ENCODE measurements around the gene FER.

The FER gene

DNA sequence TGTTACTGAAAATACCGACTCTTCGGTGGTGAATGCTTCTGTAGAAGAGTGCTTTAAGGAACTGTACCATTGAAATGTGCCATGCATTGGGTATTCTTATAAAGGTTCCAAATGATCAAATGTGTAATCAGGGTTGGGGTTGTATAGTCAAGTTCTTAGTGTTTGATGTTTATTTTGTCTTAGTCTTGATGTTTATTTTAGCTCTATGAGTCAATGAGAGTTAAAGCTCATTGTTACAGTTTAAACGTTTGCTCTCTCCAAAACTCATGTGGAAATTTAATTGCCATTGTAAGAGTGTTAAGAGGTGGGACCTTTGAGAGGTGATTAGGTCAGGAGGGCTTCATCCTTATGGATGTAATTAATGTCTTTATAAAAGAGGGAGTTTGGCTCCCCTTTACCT is 153.0 kb downstream of the FER start:
- Histone ChIP-seq H3K4me1 (ENCODE audit: control insufficient read depth, insufficient read depth, low read length, poor library complexity, severe bottlenecking) (no peaks in the 10 kb centered on the region), H3K27ac (ENCODE audit: insufficient read depth, low read length, poor library complexity, severe bottlenecking) (no peak overlapping the region), H3K27me3 (replicated peaks; ENCODE audit: control insufficient read depth, insufficient read depth, low read length, poor library complexity, severe bottlenecking) (no peaks in the 10 kb centered on the region), H3K4me3 (ENCODE audit: insufficient read depth, low read depth, low read length, poor library complexity, severe bottlenecking) (no peak overlapping the region), H3K9me3 (ENCODE audit: control insufficient read depth, low read length) (no peaks in the 10 kb centered on the region), H3K36me3 (ENCODE audit: control insufficient read depth, insufficient read depth, low read length) (no peaks in the 10 kb centered on the region)
- DNase-seq = no peak

DNA sequence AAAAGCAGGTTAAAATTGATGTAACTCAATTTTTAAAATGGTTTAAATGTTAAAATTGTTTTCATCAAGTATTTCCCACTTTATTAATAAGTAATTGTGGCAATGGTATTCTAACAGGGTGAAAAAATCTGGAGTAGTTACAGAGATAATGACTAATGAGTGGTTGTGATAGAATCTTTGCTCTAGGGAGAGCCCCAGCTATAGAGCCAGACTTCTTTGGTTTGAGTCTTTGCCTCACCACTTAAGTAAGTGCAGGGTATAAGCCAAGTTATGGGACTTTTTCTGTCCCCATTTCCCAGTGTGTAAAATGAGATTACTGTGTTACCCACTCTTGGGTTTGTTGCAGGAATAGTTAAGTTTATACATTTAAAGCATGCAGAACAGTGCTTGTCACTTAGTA is 158.1 kb downstream of the FER start:
- no peak for DNase-seq
- no peak overlapping the region for H3K27ac ChIP-seq (ENCODE audit: insufficient read depth, low read length, poor library complexity, severe bottlenecking)
- no peaks in the 10 kb centered on the region for H3K9me3 ChIP-seq (ENCODE audit: control insufficient read depth, low read length)
- no peaks in the 10 kb centered on the region for H3K27me3 ChIP-seq (replicated peaks; ENCODE audit: control insufficient read depth, insufficient read depth, low read length, poor library complexity, severe bottlenecking)
- no peaks in the 10 kb centered on the region for H3K36me3 ChIP-seq (ENCODE audit: control insufficient read depth, insufficient read depth, low read length)
- no peak overlapping the region for H3K4me3 ChIP-seq (ENCODE audit: insufficient read depth, low read depth, low read length, poor library complexity, severe bottlenecking)
- no peaks in the 10 kb centered on the region for H3K4me1 ChIP-seq (ENCODE audit: control insufficient read depth, insufficient read depth, low read length, poor library complexity, severe bottlenecking)

DNA sequence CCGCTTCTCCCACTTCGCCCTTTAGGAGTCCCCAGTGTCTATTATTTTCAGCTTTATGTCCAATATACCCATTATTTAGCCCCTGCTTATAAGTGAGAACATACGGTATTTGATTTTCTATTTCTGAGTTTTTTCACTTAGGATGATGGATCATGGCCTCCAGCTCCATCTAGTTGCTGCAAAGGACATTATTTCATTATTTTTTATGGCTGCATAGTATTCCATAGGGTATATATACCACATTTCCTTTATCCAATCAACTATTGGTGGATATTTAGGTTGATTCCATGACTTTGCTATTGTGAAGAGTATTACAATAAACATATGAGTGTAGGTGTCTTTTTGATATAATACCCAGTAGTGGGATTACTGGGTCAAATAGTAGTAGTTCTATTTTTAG is 162.9 kb downstream of the FER start:
- Histone ChIP-seq H3K9me3 (ENCODE audit: control insufficient read depth, low read length) (no peaks in the 10 kb centered on the region), H3K36me3 (ENCODE audit: control insufficient read depth, insufficient read depth, low read length) (no peaks in the 10 kb centered on the region), H3K27me3 (replicated peaks; ENCODE audit: control insufficient read depth, insufficient read depth, low read length, poor library complexity, severe bottlenecking) (no peaks in the 10 kb centered on the region), H3K4me3 (ENCODE audit: insufficient read depth, low read depth, low read length, poor library complexity, severe bottlenecking) (no peak overlapping the region), H3K27ac (ENCODE audit: insufficient read depth, low read length, poor library complexity, severe bottlenecking) (no peak overlapping the region), H3K4me1 (ENCODE audit: control insufficient read depth, insufficient read depth, low read length, poor library complexity, severe bottlenecking) (no peaks in the 10 kb centered on the region)
- DNase-seq = no peak

DNA sequence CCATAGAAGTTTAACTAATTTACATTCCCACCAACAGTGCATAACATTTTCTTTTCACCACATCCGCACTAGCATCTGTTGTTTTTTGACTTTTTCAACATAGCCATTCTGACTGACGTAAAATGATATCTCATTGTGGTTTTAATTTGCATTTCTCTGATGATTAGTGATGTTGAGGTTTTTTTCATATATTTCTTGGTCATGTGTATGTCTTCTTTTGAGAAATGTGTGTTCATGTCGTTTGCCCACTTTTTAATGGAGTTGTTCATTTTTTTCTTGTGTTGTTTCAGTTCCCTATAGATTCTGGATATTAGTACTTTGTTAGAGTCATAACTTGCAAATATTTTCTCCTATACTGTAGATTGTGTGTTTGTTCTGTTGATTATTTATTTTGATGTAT is 163.4 kb downstream of the FER start:
- Histone ChIP-seq H3K36me3 (ENCODE audit: control insufficient read depth, insufficient read depth, low read length) (no peaks in the 10 kb centered on the region), H3K4me1 (ENCODE audit: control insufficient read depth, insufficient read depth, low read length, poor library complexity, severe bottlenecking) (no peaks in the 10 kb centered on the region), H3K4me3 (ENCODE audit: insufficient read depth, low read depth, low read length, poor library complexity, severe bottlenecking) (no peak overlapping the region), H3K27me3 (replicated peaks; ENCODE audit: control insufficient read depth, insufficient read depth, low read length, poor library complexity, severe bottlenecking) (no peaks in the 10 kb centered on the region), H3K9me3 (ENCODE audit: control insufficient read depth, low read length) (no peaks in the 10 kb centered on the region), H3K27ac (ENCODE audit: insufficient read depth, low read length, poor library complexity, severe bottlenecking) (no peak overlapping the region)
- no peak for DNase-seq

DNA sequence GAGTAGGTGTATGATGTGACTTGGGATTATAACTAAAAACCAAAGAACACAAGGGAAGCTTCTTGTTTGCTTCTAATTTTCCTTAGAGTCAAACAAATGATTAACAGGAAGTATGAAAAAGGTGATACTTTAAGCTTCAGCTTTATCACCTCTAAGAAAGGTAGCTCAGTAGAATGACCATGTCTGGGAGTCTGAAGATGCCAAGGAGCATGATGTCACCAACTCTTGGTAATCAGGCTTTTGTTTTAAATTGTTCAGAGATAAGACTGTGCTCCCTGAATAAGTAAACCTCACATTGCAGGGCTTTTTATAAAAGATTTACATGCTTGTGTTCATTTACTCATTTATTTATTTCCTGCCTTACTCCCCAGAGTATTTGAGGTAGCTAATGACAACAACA is 169.9 kb downstream of the FER start:
- Histone ChIP-seq H3K36me3 (ENCODE audit: control insufficient read depth, insufficient read depth, low read length) (no peaks in the 10 kb centered on the region), H3K4me3 (ENCODE audit: insufficient read depth, low read depth, low read length, poor library complexity, severe bottlenecking) (no peak overlapping the region), H3K27ac (ENCODE audit: insufficient read depth, low read length, poor library complexity, severe bottlenecking) (no peak overlapping the region), H3K9me3 (ENCODE audit: control insufficient read depth, low read length) (no peaks in the 10 kb centered on the region), H3K4me1 (ENCODE audit: control insufficient read depth, insufficient read depth, low read length, poor library complexity, severe bottlenecking) (no peaks in the 10 kb centered on the region), H3K27me3 (replicated peaks; ENCODE audit: control insufficient read depth, insufficient read depth, low read length, poor library complexity, severe bottlenecking) (no peaks in the 10 kb centered on the region)
- DNase-seq = no peak

DNA sequence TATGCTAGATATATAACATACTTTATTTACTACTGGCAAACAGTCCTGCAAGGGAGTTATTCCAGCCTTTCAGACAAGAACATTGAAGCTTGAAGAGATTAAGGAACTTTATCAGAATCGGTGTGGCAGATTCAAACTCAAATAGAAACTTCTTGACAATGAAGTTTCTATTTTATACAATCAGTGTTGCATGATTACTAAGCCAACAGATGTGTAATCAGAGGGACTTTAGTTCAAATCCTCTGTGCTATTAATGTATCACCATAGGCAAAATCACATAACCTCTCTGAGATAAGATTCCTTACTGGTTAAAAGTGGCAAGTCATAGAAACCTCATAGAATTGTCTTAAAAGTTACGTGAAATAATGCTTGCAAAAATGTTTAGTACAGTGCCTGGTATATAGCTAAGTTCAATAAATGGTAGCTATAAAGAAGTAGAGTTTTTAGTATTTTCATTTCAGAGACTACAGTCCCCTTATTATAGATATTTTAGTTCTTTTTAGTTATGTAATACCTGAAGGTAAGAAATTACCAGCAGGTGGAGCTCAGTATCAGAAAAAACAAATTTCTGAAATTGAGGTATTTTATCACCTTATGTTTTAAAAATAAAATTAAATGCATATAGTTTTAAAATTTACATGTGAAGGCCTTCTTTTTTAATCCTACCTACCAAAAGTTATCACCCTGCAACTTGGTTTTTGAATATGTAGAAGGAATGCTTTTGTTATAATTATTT is 172.1 kb downstream of the FER start:
- Histone ChIP-seq H3K27me3 (replicated peaks; ENCODE audit: control insufficient read depth, insufficient read depth, low read length, poor library complexity, severe bottlenecking) (no peaks in the 10 kb centered on the region), H3K9me3 (ENCODE audit: control insufficient read depth, low read length) (no peaks in the 10 kb centered on the region), H3K4me1 (ENCODE audit: control insufficient read depth, insufficient read depth, low read length, poor library complexity, severe bottlenecking) (no peaks in the 10 kb centered on the region), H3K27ac (ENCODE audit: insufficient read depth, low read length, poor library complexity, severe bottlenecking) (no peak overlapping the region), H3K36me3 (ENCODE audit: control insufficient read depth, insufficient read depth, low read length) (no peaks in the 10 kb centered on the region), H3K4me3 (ENCODE audit: insufficient read depth, low read depth, low read length, poor library complexity, severe bottlenecking) (no peak overlapping the region)
- no peak for DNase-seq

DNA sequence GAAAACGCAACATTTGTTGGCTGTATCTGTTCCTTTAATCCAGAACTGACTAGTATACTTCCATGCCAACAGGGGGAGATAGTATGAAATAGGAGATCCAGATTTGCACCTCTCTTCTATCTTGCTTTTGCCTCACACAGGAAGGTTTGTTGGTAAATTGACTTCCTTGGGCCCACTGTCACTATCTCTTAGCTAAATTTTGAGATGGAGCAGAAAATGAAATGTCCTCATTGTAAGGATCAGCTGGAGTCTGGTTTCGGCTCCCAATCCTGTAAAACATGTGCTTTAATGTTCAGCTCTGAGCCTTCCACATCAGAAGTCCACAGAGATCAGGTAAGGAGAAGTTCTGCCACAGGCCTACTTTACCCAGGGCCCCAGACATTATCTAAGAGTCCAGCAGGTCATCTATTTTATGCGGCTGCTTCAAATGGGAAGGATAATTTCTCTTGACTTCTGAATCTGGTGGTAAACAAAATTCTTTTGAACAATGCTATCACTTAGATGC is 176.8 kb downstream of the FER start:
- H3K27ac ChIP-seq (ENCODE audit: insufficient read depth, low read length, poor library complexity, severe bottlenecking) = no peak overlapping the region
- no peaks in the 10 kb centered on the region for H3K4me1 ChIP-seq (ENCODE audit: control insufficient read depth, insufficient read depth, low read length, poor library complexity, severe bottlenecking)
- DNase-seq = no peak
- H3K4me3 ChIP-seq (ENCODE audit: insufficient read depth, low read depth, low read length, poor library complexity, severe bottlenecking) = no peak overlapping the region
- no peaks in the 10 kb centered on the region for H3K36me3 ChIP-seq (ENCODE audit: control insufficient read depth, insufficient read depth, low read length)
- H3K27me3 ChIP-seq (replicated peaks; ENCODE audit: control insufficient read depth, insufficient read depth, low read length, poor library complexity, severe bottlenecking) = no peaks in the 10 kb centered on the region
- H3K9me3 ChIP-seq (ENCODE audit: control insufficient read depth, low read length) = no peaks in the 10 kb centered on the region

DNA sequence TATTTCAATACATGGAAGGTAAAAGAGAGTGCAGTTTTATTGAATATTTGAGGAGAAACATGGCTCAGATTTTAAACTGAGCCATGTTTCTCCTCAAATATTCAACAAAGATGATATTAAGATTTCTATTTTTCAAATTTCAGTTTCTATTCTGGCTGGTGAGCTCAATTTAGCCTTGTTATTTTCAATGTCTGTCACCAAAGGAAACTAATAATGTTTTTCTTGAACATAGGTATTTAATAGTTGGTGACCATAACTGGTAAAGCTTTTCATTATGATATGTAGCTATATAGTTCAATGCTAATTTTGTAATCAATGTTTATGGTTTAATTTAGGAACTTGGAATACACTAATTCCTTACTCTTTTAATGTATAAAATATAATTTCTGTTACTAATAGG is 177.4 kb downstream of the FER start:
- H3K27me3 ChIP-seq (replicated peaks; ENCODE audit: control insufficient read depth, insufficient read depth, low read length, poor library complexity, severe bottlenecking) = no peaks in the 10 kb centered on the region
- H3K36me3 ChIP-seq (ENCODE audit: control insufficient read depth, insufficient read depth, low read length) = no peaks in the 10 kb centered on the region
- no peak overlapping the region for H3K27ac ChIP-seq (ENCODE audit: insufficient read depth, low read length, poor library complexity, severe bottlenecking)
- H3K4me1 ChIP-seq (ENCODE audit: control insufficient read depth, insufficient read depth, low read length, poor library complexity, severe bottlenecking) = no peaks in the 10 kb centered on the region
- no peak for DNase-seq
- H3K4me3 ChIP-seq (ENCODE audit: insufficient read depth, low read depth, low read length, poor library complexity, severe bottlenecking) = no peak overlapping the region
- H3K9me3 ChIP-seq (ENCODE audit: control insufficient read depth, low read length) = no peaks in the 10 kb centered on the region

DNA sequence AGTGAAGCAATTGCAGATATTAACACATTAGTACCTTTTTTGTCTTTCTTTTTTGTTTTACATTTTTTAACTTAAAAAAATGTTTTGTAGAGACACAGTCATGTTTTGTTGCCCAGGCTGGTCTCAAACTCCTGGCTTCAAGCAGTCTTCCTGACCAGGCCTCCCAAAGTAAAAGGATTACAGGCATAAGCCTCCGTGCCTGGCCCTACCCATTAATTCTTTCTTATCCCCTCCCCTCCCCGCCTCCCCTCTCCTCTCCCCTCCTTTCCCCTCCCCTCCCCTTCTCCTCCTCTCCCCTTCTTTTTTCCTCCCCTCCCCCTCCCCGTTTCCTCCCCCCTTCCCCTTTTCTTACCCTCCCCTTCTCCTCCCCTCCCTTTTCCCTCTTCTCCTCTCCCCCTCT is 182.4 kb downstream of the FER start:
- Histone ChIP-seq H3K27me3 (replicated peaks; ENCODE audit: control insufficient read depth, insufficient read depth, low read length, poor library complexity, severe bottlenecking) (no peaks in the 10 kb centered on the region), H3K4me1 (ENCODE audit: control insufficient read depth, insufficient read depth, low read length, poor library complexity, severe bottlenecking) (no peaks in the 10 kb centered on the region), H3K27ac (ENCODE audit: insufficient read depth, low read length, poor library complexity, severe bottlenecking) (no peak overlapping the region), H3K36me3 (ENCODE audit: control insufficient read depth, insufficient read depth, low read length) (no peaks in the 10 kb centered on the region), H3K9me3 (ENCODE audit: control insufficient read depth, low read length) (no peaks in the 10 kb centered on the region), H3K4me3 (ENCODE audit: insufficient read depth, low read depth, low read length, poor library complexity, severe bottlenecking) (no peak overlapping the region)
- DNase-seq = no peak

DNA sequence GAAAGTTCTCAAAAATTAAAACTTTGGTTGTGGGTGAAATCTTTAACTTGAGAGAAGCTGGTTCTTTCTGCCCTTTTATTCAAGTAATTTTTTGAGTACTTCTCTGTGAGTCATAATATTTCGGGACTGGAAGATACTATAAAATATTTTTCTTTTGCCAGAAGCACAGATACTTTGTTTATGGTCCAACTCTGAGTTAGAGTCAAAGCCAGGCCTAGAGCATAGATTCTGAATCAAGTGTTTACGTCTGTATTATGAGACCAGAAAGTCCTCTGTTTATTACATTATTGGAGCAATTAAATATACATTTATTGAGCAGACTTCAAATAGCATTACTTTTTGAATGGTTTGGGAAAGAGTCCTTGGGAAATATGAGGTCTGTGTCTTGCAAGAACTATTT is 187.9 kb downstream of the FER start:
- no peaks in the 10 kb centered on the region for H3K27me3 ChIP-seq (replicated peaks; ENCODE audit: control insufficient read depth, insufficient read depth, low read length, poor library complexity, severe bottlenecking)
- H3K36me3 ChIP-seq (ENCODE audit: control insufficient read depth, insufficient read depth, low read length) = no peaks in the 10 kb centered on the region
- DNase-seq = no peak
- no peaks in the 10 kb centered on the region for H3K4me1 ChIP-seq (ENCODE audit: control insufficient read depth, insufficient read depth, low read length, poor library complexity, severe bottlenecking)
- no peak overlapping the region for H3K27ac ChIP-seq (ENCODE audit: insufficient read depth, low read length, poor library complexity, severe bottlenecking)
- no peak overlapping the region for H3K4me3 ChIP-seq (ENCODE audit: insufficient read depth, low read depth, low read length, poor library complexity, severe bottlenecking)
- H3K9me3 ChIP-seq (ENCODE audit: control insufficient read depth, low read length) = no peaks in the 10 kb centered on the region

Data from effector memory CD4-positive, alpha-beta T cell (primary cell).